ENCODE results near the gene POLR3G.

GRCh38 chr5:90506221-90506620 is 31.6 kb downstream of the POLR3G start:
- TF ChIP-seq EZH2 (IDR thresholded peaks at IDR 0.05; ENCODE audit: insufficient read depth, poor library complexity, severe bottlenecking) = no peak
- no peak for TF ChIP-seq EZH2phosphoT487 (IDR thresholded peaks at IDR 0.05; ENCODE audit: insufficient read depth, low read depth)
